Endodermal cell (in vitro differentiated cells): ENCODE results near the gene DUSP2. TPM values are rescaled to one million over a fixed set of nuclear protein-coding genes. Genes with fewer than 3 reads are reported as not detected.

ENCODE experiments used
- DNase-seq: peaks from one replicate; pipeline ENCODE4 v3.0.0-alpha.2; 2017
- H3K27ac ChIP-seq: 2 replicates; pipeline ENCODE4 v1.5.1; 2013; ENCODE audit warnings: mild to moderate bottlenecking, low read depth, low read length, moderate library complexity
- H3K27me3 ChIP-seq: 2 replicates; pipeline ENCODE4 v1.6.1; 2013; ENCODE audit warnings: mild to moderate bottlenecking, low read length, moderate library complexity; ENCODE audit not compliant: insufficient read depth, control insufficient read depth, poor library complexity, severe bottlenecking
- H3K36me3 ChIP-seq: 2 replicates; pipeline ENCODE4 v1.7.0; 2013; ENCODE audit warnings: mild to moderate bottlenecking, low read length, moderate library complexity; ENCODE audit not compliant: control insufficient read depth, insufficient read depth
- H3K4me1 ChIP-seq: one replicate; pipeline ENCODE4 v1.7.0; 2013; ENCODE audit warnings: low read length; ENCODE audit not compliant: control insufficient read depth, insufficient read depth
- H3K4me3 ChIP-seq: 2 replicates; pipeline ENCODE4 v1.5.1; 2013; ENCODE audit warnings: mild to moderate bottlenecking, low read length, moderate library complexity
- H3K9ac ChIP-seq: 2 replicates; pipeline ENCODE4 v1.6.1; 2013; ENCODE audit warnings: mild to moderate bottlenecking, low read length, moderate library complexity; ENCODE audit not compliant: poor library complexity, severe bottlenecking; ENCODE audit errors: extremely low read depth
- H3K9me3 ChIP-seq: 2 replicates; pipeline ENCODE4 v1.6.1; 2013; ENCODE audit warnings: mild to moderate bottlenecking, low read length, moderate library complexity; ENCODE audit not compliant: control insufficient read depth
- H3K27ac Mint-ChIP-seq: 2 replicates; pipeline ENCODE4 v1.8.0; 2020; ENCODE audit warnings: mixed read lengths
- H3K27me3 Mint-ChIP-seq: 2 replicates; pipeline ENCODE4 v1.8.0; 2021; ENCODE audit warnings: mild to moderate bottlenecking, mixed read lengths; ENCODE audit not compliant: insufficient read depth
- H3K36me3 Mint-ChIP-seq: 2 replicates; pipeline ENCODE4 v1.8.0; 2020; ENCODE audit warnings: low read depth, mixed read lengths
- H3K4me1 Mint-ChIP-seq: 2 replicates; pipeline ENCODE4 v1.8.0; 2020; ENCODE audit warnings: mixed read lengths
- H3K4me3 Mint-ChIP-seq: 2 replicates; pipeline ENCODE4 v1.8.0; 2020; ENCODE audit warnings: mild to moderate bottlenecking, moderate library complexity, mixed read lengths
- H3K9me3 Mint-ChIP-seq: 2 replicates; pipeline ENCODE4 v1.8.0; 2020; ENCODE audit warnings: mild to moderate bottlenecking, mixed read lengths
- WGBS, 2 experiments: methylation state at CpG; one replicate each; pipeline versions ENCODE4 v1.1.5 to v1.1.7; 2013; ENCODE audit warnings: missing lambda C conversion rate in 2 of 2, mixed read lengths in 1 of 2; ENCODE audit not compliant: insufficient coverage in 1 of 2, insufficient read length in 1 of 2; 5-methylcytosine and 5-hydroxymethylcytosine counted together
- total RNA-seq, 2 donors: library from RNA; stranded (reverse); fragmentation: NEBNext Ultra II Directional in 1 of 2; extraction: Animal tissue kit (Norgen Biotek cat#: 25700) in 1 of 2; gene quantifications; 2 replicates in 1 of 2; 3 replicates in 1 of 2; pipeline ENCODE4 v1.2.1, GENCODE V29; 2021
- TF ChIP-seq, protein P1 (sequence below): fragments of 200-600 bp; sonication (generic); conservative IDR thresholded peaks from 2 replicates; pipeline ENCODE4 v1.5.0; 2021; ENCODE audit warnings: antibody characterized with exemption, mild to moderate bottlenecking

DUSP2 gene
- total RNA-seq, 2 donors from 2014 or later = 1.6 to 2.2 TPM

DNA sequence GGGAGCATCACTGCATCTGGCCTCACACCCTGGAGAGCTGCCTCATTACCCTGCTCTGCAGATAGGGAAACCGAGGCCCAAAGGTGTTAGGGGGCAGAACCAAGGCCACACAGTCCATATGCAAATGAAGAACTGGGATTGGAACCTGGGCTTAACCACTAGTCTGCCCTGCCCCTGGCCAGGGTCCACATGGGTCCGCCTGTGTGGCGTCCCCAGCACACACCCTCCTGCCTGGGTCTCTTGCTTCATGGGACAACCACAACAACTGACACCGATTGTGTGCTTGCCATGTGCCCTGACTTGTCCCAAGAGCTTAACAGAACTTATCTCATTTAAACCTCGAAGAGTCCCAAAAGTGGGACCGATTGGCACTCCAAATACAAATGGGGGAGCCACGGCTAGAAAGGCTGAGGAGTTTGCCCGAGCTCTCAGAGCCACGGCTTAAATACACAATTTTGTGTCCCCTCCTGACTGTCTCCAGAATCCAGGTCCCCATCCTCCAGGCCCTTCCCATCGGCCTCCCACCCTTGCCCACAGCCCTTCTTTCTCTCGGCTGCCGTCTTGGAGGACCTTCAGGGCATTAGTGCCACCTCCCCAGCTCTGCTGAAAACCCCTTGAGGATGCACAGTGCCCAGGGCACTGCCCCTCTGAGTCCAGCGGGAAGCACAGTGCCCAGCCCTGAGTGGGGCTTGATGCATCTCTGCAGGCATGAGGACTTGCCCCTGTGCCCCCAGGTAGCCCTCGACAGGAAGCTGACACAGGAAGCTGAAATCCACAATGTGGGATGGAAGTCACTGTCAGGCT, 5.8 kb upstream of the DUSP2 start:
- Histone ChIP-seq H3K9me3 (no peaks in the 10 kb centered on the region), H3K27me3 (peaks cover 8% of the 10 kb centered on the region), H3K4me1 (no peaks in the 10 kb centered on the region), H3K27ac (no peak overlapping the region), H3K4me3 (no peak overlapping the region), H3K9ac (no peak overlapping the region), H3K36me3 (no peaks in the 10 kb centered on the region)
- WGBS, 2 experiments = 93 to 99% methylated on average over 9 to 14 of the region's 14 CpGs
- peaks cover 11% of the 10 kb centered on the region for H3K4me1 Mint-ChIP-seq
- TF ChIP-seq, protein P1, sequence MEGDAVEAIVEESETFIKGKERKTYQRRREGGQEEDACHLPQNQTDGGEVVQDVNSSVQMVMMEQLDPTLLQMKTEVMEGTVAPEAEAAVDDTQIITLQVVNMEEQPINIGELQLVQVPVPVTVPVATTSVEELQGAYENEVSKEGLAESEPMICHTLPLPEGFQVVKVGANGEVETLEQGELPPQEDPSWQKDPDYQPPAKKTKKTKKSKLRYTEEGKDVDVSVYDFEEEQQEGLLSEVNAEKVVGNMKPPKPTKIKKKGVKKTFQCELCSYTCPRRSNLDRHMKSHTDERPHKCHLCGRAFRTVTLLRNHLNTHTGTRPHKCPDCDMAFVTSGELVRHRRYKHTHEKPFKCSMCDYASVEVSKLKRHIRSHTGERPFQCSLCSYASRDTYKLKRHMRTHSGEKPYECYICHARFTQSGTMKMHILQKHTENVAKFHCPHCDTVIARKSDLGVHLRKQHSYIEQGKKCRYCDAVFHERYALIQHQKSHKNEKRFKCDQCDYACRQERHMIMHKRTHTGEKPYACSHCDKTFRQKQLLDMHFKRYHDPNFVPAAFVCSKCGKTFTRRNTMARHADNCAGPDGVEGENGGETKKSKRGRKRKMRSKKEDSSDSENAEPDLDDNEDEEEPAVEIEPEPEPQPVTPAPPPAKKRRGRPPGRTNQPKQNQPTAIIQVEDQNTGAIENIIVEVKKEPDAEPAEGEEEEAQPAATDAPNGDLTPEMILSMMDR = no peak
- peaks cover 13% of the 10 kb centered on the region for H3K27me3 Mint-ChIP-seq
- H3K4me3 Mint-ChIP-seq = no peak overlapping the region
- H3K36me3 Mint-ChIP-seq = no peaks in the 10 kb centered on the region
- H3K9me3 Mint-ChIP-seq = no peaks in the 10 kb centered on the region
- H3K27ac Mint-ChIP-seq = no peak overlapping the region
- no peak for DNase-seq

DNA sequence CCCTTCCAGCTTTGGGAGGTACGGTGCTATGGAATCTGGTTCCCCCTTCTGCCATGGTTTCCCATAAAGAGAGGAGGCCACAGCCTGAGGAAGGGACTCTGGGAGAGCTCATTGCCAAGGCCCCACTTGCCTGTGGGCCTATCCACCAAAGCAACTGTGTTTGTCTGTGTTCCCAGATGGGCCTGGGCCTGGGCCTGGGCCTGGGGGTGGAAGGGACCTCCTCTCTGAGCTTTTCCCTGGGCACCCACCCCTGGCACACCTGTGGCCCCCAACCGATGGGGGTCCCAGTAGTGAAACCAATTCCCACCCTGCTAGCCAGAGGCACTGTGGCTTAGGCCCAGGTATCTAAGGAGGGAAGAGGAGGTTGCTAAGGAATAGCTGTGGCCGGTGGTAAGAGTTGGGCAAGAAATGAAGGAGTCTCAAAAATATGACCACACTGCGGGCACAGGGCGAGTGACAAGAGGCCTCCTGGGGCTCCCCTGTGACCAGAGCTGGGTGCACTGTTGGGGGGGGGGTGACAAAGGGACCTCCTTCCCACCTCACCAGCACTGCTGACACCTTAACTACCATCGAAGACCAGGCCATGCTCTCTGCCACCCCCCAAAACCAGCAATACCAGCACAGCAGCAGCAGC, 4.9 kb upstream of the DUSP2 start:
- Histone ChIP-seq H3K4me3 (no peak overlapping the region), H3K9ac (no peak overlapping the region), H3K4me1 (no peaks in the 10 kb centered on the region), H3K9me3 (no peaks in the 10 kb centered on the region), H3K27me3 (peaks cover 17% of the 10 kb centered on the region), H3K36me3 (no peaks in the 10 kb centered on the region), H3K27ac (no peak overlapping the region)
- WGBS, 2 experiments = 94 to 100% methylated on average over 2 to 6 of the region's 6 CpGs
- no peak overlapping the region for H3K27ac Mint-ChIP-seq
- H3K9me3 Mint-ChIP-seq = no peaks in the 10 kb centered on the region
- H3K4me3 Mint-ChIP-seq = no peak overlapping the region
- DNase-seq = peak; percentile 27
- peaks cover 17% of the 10 kb centered on the region for H3K27me3 Mint-ChIP-seq
- TF ChIP-seq, protein P1 = no peak
- peaks cover 11% of the 10 kb centered on the region for H3K4me1 Mint-ChIP-seq
- H3K36me3 Mint-ChIP-seq = no peaks in the 10 kb centered on the region

DNA sequence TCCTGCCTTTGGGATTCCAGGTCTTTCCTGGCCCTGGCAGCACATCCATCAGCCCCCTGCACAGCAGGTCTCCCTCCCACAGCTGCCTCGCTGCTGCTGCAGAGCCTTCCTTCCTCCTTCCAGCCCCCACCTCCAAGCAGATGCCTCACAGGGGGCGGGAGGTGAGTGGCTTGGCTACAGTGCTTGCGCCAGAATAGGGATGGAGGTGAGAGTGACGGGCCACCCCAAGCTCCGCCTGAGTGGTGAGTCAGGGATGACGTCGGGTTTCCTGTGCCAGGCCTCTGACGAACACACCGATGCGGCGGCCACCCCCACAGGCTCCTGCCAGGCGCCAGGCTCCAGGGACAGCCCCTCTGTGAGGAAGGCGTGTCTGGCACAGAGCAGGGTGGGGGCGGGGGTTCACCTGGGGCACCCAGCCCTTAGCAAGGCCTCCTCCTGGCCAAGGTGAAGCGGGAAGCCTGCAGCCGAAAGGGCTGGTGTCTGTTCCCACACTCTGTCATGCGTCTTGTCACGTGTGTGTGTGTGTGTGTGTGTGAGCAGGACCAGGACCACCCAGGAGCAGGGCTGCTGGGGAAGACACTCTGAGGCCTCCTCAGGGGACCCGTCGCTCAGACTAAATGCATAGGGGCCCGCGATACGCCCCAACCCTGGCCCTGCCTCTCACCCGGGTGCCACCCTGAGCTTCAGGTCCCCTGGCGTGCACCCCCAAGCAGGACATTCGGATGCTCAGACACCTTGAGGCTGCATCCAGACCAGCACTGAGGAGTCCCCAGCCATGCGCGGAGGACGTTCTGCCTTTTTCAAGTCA, 3.4 kb upstream of the DUSP2 start:
- TF ChIP-seq, protein P1 = no peak
- H3K9me3 Mint-ChIP-seq = no peaks in the 10 kb centered on the region
- Histone ChIP-seq H3K27ac (no peak overlapping the region), H3K9me3 (no peaks in the 10 kb centered on the region), H3K4me1 (no peaks in the 10 kb centered on the region), H3K27me3 (peaks cover 30% of the 10 kb centered on the region), H3K36me3 (no peaks in the 10 kb centered on the region), H3K9ac (no peak overlapping the region), H3K4me3 (no peak overlapping the region)
- H3K4me3 Mint-ChIP-seq = peak overlapping the region; percentile 15
- no peak overlapping the region for H3K27ac Mint-ChIP-seq
- no peaks in the 10 kb centered on the region for H3K36me3 Mint-ChIP-seq
- DNase-seq = peak; percentile 95
- H3K4me1 Mint-ChIP-seq = peaks cover 17% of the 10 kb centered on the region
- peaks cover 24% of the 10 kb centered on the region for H3K27me3 Mint-ChIP-seq
- 65 to 76% methylated on average over 15 to 29 of the region's 29 CpGs for WGBS, 2 experiments
